ENCODE measurements around the gene C15orf40. TPM values are rescaled to one million over a fixed set of nuclear protein-coding genes. Genes with fewer than 3 reads are reported as not detected.
A peak's percentile ranks its signal among the peaks of the same experiment; 100 is the strongest.

The C15orf40 gene
- polyA plus RNA-seq, 1 experiment = 17.9 TPM

DNA sequence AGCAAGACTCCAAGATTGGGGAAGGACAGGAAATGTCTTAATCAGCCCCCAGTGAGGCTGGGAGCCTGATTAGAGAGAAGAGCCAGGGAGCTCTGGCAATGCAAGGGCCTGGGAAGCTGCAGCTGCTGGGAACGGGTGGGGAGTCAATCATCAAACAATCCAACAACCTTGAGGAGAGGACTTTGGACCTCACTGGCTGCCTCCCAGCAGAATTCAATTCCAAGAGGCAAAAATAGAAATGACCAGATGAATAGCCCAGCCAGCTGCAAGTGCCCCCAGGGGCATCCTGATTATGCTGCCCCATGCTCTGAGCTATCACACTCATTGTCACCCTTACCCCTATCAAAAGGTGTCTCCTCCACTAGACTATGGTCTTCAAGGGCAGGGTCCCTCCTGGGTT, 52.8 kb downstream of the C15orf40 start:
- H3K36me3 ChIP-seq (ENCODE audit: control insufficient read depth, insufficient read depth, low read length) = no peaks in the 10 kb centered on the region
- CTCF ChIA-PET = no interaction called here
- POLR2A ChIA-PET = no interaction called here
- TF ChIP-seq, protein P1, sequence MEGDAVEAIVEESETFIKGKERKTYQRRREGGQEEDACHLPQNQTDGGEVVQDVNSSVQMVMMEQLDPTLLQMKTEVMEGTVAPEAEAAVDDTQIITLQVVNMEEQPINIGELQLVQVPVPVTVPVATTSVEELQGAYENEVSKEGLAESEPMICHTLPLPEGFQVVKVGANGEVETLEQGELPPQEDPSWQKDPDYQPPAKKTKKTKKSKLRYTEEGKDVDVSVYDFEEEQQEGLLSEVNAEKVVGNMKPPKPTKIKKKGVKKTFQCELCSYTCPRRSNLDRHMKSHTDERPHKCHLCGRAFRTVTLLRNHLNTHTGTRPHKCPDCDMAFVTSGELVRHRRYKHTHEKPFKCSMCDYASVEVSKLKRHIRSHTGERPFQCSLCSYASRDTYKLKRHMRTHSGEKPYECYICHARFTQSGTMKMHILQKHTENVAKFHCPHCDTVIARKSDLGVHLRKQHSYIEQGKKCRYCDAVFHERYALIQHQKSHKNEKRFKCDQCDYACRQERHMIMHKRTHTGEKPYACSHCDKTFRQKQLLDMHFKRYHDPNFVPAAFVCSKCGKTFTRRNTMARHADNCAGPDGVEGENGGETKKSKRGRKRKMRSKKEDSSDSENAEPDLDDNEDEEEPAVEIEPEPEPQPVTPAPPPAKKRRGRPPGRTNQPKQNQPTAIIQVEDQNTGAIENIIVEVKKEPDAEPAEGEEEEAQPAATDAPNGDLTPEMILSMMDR (IDR thresholded peaks at IDR 0.05; ENCODE audit: insufficient read depth, low read depth, low read length) = no peak
- H3K4me3 ChIP-seq (ENCODE audit: low read depth, low read length) = no peak overlapping the region
- DNase-seq (ENCODE audit: low read depth) = no peak
- H3K27me3 ChIP-seq (ENCODE audit: control insufficient read depth, insufficient read depth, low read length) = no peaks in the 10 kb centered on the region

DNA sequence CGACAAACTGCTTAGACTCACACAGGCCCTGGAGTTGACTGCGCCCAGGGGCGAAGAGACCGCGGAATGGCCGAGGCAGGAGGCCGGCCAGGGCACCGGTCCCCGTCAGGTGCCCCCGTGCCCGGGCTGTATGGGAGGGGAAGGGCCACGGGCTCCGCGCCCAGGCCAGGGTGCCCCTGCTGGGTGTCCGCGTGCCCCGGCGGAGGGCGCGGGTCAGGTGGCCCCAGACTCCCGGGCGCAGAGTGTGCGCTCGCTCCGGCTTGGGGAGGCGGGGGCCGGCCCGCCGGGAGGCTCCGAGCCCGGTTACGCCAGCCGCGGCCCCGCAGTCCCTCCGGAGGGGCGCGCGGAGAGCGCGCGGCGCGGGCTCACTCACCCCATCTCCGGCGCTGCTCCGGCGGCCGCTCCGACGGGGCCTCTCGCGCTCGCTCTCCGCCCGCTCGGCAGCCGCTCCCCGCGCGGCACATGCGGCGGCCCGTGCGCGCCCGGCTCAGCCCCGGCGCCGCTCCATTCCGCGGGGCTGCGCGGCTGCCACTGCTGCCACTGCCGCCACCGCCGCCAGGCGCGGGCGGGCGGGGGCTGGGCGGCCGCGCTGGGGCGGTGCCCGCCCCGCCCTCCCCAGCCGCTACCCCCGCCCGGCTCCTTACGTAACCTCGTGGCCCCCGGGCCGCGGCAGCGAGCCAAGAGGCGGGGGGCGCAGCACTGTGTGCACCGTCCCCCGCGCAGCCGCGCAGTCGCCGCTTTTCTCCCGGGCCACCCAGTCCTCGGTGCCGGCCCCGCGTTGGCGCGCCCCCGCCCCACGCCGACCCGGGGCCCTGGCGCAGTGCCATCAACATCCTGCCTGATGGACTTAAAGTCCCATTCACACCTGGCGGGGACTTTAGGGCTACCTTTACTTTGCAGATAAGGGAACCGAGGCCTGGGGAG, 59.0 kb downstream of the C15orf40 start, which contains the start of gene HOMER2:
Gene HOMER2, minus strand, starts transcription at position 563 of the 924 bp plus-strand sequence. Its CDS starts 185 bp downstream, at position 378.
- TF ChIP-seq, protein P1 (IDR thresholded peaks at IDR 0.05; ENCODE audit: insufficient read depth, low read depth, low read length) = no peak
- POLR2A ChIA-PET = no interaction called here
- no peak for DNase-seq (ENCODE audit: low read depth)
- Histone ChIP-seq H3K4me3 (ENCODE audit: low read depth, low read length) (peak within 1 kb of the TSS; percentile 31), H3K36me3 (ENCODE audit: control insufficient read depth, insufficient read depth, low read length) (no peaks in the 10 kb centered on the region), H3K27me3 (ENCODE audit: control insufficient read depth, insufficient read depth, low read length) (peaks cover 7% of the 10 kb centered on the region)
- CTCF ChIA-PET = no interaction called here

DNA sequence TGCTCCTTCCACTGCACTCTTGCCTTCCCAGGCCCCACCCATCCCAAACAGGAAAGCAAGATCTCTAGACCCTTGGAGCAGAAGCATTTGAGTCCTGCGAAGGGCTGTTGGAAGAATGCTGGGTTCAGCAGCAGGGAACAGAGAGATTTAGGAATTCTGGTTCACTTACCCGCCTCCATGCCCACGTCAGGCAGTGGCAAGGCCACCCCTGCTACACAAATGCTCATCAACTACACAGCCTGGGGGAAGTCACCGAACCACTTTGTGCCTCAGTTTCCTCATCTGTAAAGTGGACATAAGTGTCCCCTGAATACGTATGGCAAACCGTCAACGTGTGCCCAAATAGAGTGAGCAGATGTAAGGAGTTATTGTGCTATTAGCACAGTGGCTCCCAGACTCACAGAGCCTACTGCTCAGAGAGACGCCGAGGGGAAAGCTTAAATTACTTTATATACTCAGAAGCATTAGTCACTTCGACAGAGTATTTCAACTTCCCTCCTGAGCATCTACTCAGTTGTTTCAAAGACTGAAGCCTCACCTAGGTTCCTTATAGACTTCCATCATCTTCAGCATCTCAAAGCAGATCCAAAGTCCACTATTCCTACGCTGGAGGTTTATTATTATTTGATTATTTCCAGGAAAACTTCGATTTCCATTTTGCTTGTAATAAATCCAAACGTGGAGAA, 59.8 kb downstream of the C15orf40 start:
- TF ChIP-seq, protein P1 (IDR thresholded peaks at IDR 0.05; ENCODE audit: insufficient read depth, low read depth, low read length) = no peak
- H3K36me3 ChIP-seq (ENCODE audit: control insufficient read depth, insufficient read depth, low read length) = no peaks in the 10 kb centered on the region
- DNase-seq (ENCODE audit: low read depth) = no peak
- H3K4me3 ChIP-seq (ENCODE audit: low read depth, low read length) = no peak overlapping the region; the same call in 1 of the 2 replicates
- peaks cover 7% of the 10 kb centered on the region for H3K27me3 ChIP-seq (ENCODE audit: control insufficient read depth, insufficient read depth, low read length)
- CTCF ChIA-PET = no interaction called here
- POLR2A ChIA-PET = no interaction called here

DNA sequence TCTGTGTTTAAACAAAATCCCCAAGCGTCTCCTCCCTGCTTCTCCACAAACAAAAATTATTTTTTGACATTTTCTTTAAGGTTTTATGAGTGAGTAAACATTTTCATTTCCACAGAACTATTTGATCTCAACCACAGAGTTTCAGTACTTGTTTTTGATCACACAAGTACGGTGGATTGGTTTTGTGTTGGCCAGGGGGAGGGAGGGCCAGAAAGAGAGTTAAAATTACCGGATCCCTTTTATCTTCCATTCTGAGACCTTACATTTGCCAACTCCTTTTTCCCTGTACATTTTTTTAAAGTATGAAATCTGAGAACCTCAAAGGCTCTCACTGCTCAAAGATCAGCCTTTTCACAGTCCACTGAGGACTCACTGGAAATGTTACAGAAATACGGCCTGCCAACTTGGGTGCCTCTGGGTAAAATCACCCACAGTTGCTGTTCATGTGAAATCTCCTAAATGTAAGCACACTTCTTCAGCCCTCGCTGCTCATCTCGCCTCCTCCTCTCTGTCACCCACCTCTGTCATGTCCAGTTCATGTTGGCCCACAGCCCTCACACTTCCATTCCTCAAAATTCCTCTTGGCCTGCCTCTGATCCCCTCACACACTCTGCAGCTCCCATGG, 60.6 kb downstream of the C15orf40 start:
- no peak overlapping the region for H3K4me3 ChIP-seq (ENCODE audit: low read depth, low read length)
- H3K27me3 ChIP-seq (ENCODE audit: control insufficient read depth, insufficient read depth, low read length) = peaks cover 7% of the 10 kb centered on the region
- CTCF ChIA-PET = no interaction called here
- TF ChIP-seq, protein P1 (IDR thresholded peaks at IDR 0.05; ENCODE audit: insufficient read depth, low read depth, low read length) = no peak
- no peak for DNase-seq (ENCODE audit: low read depth)
- H3K36me3 ChIP-seq (ENCODE audit: control insufficient read depth, insufficient read depth, low read length) = no peaks in the 10 kb centered on the region
- POLR2A ChIA-PET = no interaction called here

DNA sequence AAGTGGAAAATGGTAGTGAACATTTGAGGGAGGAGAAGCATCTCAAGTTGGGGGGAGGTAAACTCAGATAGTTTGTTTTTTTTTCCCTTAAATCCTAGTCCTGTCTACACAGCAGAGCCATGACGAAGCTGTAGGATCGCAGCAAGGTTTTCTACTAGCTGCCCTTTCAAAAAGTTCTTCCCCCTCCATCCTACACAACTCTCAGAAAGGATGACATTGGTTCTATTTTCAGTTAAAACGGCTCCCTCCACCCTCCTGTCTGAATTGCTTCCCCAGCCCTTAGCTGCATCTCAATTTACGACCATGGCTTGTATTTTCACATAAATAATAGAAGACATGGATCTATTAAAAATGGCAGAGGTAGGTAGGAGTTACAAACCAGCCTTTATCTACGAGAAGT, 61.1 kb downstream of the C15orf40 start:
- CTCF ChIA-PET = no interaction called here
- POLR2A ChIA-PET = no interaction called here
- TF ChIP-seq, protein P1 (IDR thresholded peaks at IDR 0.05; ENCODE audit: insufficient read depth, low read depth, low read length) = no peak

More for the DNA sequence above, 61.1 kb downstream of the C15orf40 start:
- Histone ChIP-seq H3K4me3 (ENCODE audit: low read depth, low read length) (no peak overlapping the region), H3K27me3 (ENCODE audit: control insufficient read depth, insufficient read depth, low read length) (peaks cover 7% of the 10 kb centered on the region), H3K36me3 (ENCODE audit: control insufficient read depth, insufficient read depth, low read length) (no peaks in the 10 kb centered on the region)
- DNase-seq (ENCODE audit: low read depth) = no peak

All from BJ (cell line).